ENCODE results near the gene C9orf72. TPM values are rescaled to one million over a fixed set of nuclear protein-coding genes. Genes with fewer than 3 reads are reported as not detected.

The C9orf72 gene, protein sequence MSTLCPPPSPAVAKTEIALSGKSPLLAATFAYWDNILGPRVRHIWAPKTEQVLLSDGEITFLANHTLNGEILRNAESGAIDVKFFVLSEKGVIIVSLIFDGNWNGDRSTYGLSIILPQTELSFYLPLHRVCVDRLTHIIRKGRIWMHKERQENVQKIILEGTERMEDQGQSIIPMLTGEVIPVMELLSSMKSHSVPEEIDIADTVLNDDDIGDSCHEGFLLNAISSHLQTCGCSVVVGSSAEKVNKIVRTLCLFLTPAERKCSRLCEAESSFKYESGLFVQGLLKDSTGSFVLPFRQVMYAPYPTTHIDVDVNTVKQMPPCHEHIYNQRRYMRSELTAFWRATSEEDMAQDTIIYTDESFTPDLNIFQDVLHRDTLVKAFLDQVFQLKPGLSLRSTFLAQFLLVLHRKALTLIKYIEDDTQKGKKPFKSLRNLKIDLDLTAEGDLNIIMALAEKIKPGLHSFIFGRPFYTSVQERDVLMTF
- polyA plus RNA-seq (2011; rRNA removed) (10.7 and 16.4 TPM in 2 replicates), polyA plus RNA-seq (2017; fragmentation: RNase III; extraction: RNeasy Plus Mini Kit Qiagen cat#74134 plus additional on column Dnase treatment) (3.0 to 4.1 TPM (median 4.0 TPM) in 3 replicates), polyA minus RNA-seq (2011; rRNA and poly(A)+ RNA removed) (4.2 and 5.1 TPM in 2 replicates)
- 1.5 and 1.9 TPM in 2 replicates for polyA plus RNA-seq (2012; cell fraction: cytosol; rRNA removed)
- 1.7 and 2.9 TPM in 2 replicates for polyA plus RNA-seq (2012; cell fraction: nucleus; rRNA removed)

DNA sequence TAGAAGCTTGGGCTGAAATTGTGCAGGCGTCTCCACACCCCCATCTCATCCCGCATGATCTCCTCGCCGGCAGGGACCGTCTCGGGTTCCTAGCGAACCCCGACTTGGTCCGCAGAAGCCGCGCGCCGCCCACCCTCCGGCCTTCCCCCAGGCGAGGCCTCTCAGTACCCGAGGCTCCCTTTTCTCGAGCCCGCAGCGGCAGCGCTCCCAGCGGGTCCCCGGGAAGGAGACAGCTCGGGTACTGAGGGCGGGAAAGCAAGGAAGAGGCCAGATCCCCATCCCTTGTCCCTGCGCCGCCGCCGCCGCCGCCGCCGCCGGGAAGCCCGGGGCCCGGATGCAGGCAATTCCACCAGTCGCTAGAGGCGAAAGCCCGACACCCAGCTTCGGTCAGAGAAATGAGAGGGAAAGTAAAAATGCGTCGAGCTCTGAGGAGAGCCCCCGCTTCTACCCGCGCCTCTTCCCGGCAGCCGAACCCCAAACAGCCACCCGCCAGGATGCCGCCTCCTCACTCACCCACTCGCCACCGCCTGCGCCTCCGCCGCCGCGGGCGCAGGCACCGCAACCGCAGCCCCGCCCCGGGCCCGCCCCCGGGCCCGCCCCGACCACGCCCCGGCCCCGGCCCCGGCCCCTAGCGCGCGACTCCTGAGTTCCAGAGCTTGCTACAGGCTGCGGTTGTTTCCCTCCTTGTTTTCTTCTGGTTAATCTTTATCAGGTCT lies at the start of gene C9orf72:
Gene C9orf72, minus strand, starts transcription at position 564 of the 716 bp plus-strand sequence. CDS start 6,361 bp downstream, outside the sequence.
- Histone ChIP-seq H3K4me1 (peaks cover 9% of the 10 kb centered on the region; the same call in 1 of the 3 replicates), H3K27ac (peak within 1 kb of the TSS; percentile 67 to 89), H3K4me3 (peak within 1 kb of the TSS; percentile 75), H3K9me3 (no peaks in the 10 kb centered on the region), H3K4me2 (peak within 1 kb of the TSS; percentile 85)
- WGBS (ENCODE audit: missing lambda C conversion rate), result under 1% methylated on average over 22 of the region's 72 CpGs
- peak in 1 of 2 experiments; percentile 67 for DNase-seq (ENCODE audit: low read depth in 1 of 2, low spot score in 1 of 2)
- ATAC-seq, result peak; percentile 91 to 93
- TF ChIP-seq ESRRA (IDR thresholded peaks at IDR 0.05; ENCODE audit: borderline replicate concordance, low read length) (no peak), JUN (IDR thresholded peaks at IDR 0.05) (peak in 1 of 2 experiments; percentile 22; a peak in 1 of 5 replicates), KDM5A (IDR thresholded peaks at IDR 0.05) (no peak), FOSL2 (IDR thresholded peaks at IDR 0.05) (no peak), FOSL2 (CRISPR knock-in tag; IDR thresholded peaks at IDR 0.05) (no peak), POLR2A (IDR thresholded peaks at IDR 0.05; ENCODE audit: low read length) (peak; percentile 73), PHF8 (IDR thresholded peaks at IDR 0.05; ENCODE audit: borderline replicate concordance, low read depth) (peak; percentile 78; the same call in 1 of the 2 replicates)
- TF ChIP-seq, protein P1, sequence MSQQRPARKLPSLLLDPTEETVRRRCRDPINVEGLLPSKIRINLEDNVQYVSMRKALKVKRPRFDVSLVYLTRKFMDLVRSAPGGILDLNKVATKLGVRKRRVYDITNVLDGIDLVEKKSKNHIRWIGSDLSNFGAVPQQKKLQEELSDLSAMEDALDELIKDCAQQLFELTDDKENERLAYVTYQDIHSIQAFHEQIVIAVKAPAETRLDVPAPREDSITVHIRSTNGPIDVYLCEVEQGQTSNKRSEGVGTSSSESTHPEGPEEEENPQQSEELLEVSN (IDR thresholded peaks at IDR 0.05; ENCODE audit: borderline replicate concordance, low read depth), result peak; percentile 55
- ChIA-PET POLR2A (interaction anchor here (0.6 to 1.3 kb wide), 4 partner anchors 11 to 240 kb away, joined by 3 to 6 read pairs (median 3); no protein-coding TSS in a partner anchor), CTCF (no interaction called here)
- no peak for FAIRE-seq

DNA sequence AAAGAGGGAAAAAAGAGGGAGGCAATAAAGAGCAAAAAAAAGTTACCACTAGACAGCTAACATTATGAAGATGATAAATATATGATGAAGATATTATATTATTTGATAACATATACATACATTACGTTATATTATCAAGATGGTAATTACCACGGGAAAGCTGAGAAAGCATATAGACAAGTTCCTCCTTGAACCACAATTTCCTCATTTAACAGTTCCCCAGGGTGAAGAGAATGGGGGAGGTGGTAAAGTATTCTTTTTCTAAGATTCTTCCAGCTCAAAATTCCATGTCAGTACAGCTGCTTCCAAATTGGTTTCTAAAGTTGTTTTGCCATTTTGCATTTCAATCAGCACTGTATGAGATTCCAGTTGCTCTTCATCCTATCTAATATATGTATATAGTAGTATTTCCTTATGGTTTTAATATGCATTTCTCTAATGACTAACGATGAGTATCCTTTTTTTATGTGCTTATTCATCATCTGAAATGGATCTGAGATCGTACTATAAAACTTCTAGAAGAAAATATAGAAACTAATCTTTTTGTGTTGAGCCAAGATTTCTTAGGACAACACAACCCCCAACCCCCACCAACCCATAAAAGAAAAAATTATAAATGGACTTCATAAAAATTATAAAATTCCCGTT lies 49.5 kb upstream of the C9orf72 start:
- TF ChIP-seq HOXB5 (CRISPR knock-in tag; IDR thresholded peaks at IDR 0.05), result no peak
- TF ChIP-seq, protein P2, sequence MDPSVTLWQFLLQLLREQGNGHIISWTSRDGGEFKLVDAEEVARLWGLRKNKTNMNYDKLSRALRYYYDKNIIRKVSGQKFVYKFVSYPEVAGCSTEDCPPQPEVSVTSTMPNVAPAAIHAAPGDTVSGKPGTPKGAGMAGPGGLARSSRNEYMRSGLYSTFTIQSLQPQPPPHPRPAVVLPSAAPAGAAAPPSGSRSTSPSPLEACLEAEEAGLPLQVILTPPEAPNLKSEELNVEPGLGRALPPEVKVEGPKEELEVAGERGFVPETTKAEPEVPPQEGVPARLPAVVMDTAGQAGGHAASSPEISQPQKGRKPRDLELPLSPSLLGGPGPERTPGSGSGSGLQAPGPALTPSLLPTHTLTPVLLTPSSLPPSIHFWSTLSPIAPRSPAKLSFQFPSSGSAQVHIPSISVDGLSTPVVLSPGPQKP (IDR thresholded peaks at IDR 0.05; ENCODE audit: low read depth, low read length), result no peak
- TF ChIP-seq FOSB (CRISPR knock-in tag; IDR thresholded peaks at IDR 0.05), result no peak
- no peak for TF ChIP-seq JUN (IDR thresholded peaks at IDR 0.05)
- no peak for TF ChIP-seq MYC (IDR thresholded peaks at IDR 0.05; ENCODE audit: borderline replicate concordance, low read length)
- TF ChIP-seq HDAC2 (IDR thresholded peaks at IDR 0.05), result no peak
- no peak for TF ChIP-seq POLR2AphosphoS2 (conservative IDR thresholded peaks at IDR 0.05; ENCODE audit: low read length)
- H3K9me3 ChIP-seq, result no peaks in the 10 kb centered on the region
- H3K4me3 ChIP-seq, result no peak overlapping the region
- DNase-seq (ENCODE audit: low read depth in 1 of 2, low spot score in 1 of 2) (no peak), FAIRE-seq (no peak), ATAC-seq (no peak)
- ChIA-PET CTCF (no interaction called here), POLR2A (no interaction called here)
- WGBS (ENCODE audit: missing lambda C conversion rate), result 15% methylated on average over 5 of the region's 5 CpGs
- H3K4me1 ChIP-seq, result peaks cover 11% of the 10 kb centered on the region; the same call in 2 of the 3 replicates
- no peak overlapping the region for H3K27ac ChIP-seq
- H3K4me2 ChIP-seq, result no peak overlapping the region

GRCh38 chr9:27619743-27620142 lies 46.5 kb upstream of the C9orf72 start:
- H3K9me3 ChIP-seq, result no peaks in the 10 kb centered on the region
- TF ChIP-seq EP300 (IDR thresholded peaks at IDR 0.05) (no peak), CHD2 (IDR thresholded peaks at IDR 0.05; ENCODE audit: low read length, partially characterized antibody) (no peak), MAZ (IDR thresholded peaks at IDR 0.05; ENCODE audit: borderline replicate concordance, low read depth, low read length) (no peak), CHD4 (IDR thresholded peaks at IDR 0.05; ENCODE audit: borderline replicate concordance) (no peak), HMGXB4 (CRISPR knock-in tag; IDR thresholded peaks at IDR 0.05; ENCODE audit: borderline replicate concordance) (no peak), JUN (IDR thresholded peaks at IDR 0.05) (no peak), FOSB (CRISPR knock-in tag; IDR thresholded peaks at IDR 0.05) (no peak), ZNF302 (CRISPR knock-in tag; IDR thresholded peaks at IDR 0.05) (no peak), TFCP2L1 (CRISPR knock-in tag; IDR thresholded peaks at IDR 0.05) (no peak), SMC3 (IDR thresholded peaks at IDR 0.05) (no peak), CBX8 (IDR thresholded peaks at IDR 0.05) (no peak)
- TF ChIP-seq, protein P3, sequence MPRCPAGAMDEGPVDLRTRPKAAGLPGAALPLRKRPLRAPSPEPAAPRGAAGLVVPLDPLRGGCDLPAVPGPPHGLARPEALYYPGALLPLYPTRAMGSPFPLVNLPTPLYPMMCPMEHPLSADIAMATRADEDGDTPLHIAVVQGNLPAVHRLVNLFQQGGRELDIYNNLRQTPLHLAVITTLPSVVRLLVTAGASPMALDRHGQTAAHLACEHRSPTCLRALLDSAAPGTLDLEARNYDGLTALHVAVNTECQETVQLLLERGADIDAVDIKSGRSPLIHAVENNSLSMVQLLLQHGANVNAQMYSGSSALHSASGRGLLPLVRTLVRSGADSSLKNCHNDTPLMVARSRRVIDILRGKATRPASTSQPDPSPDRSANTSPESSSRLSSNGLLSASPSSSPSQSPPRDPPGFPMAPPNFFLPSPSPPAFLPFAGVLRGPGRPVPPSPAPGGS (IDR thresholded peaks at IDR 0.05), result no peak
- TF ChIP-seq, protein P2 (IDR thresholded peaks at IDR 0.05; ENCODE audit: low read depth, low read length), result no peak
- no peak overlapping the region for H3K4me2 ChIP-seq
- no peak overlapping the region for H3K4me3 ChIP-seq
- WGBS (ENCODE audit: missing lambda C conversion rate), result 48% methylated on average over 6 of the region's 6 CpGs
- FAIRE-seq, result no peak
- ChIA-PET CTCF (interaction anchor here (0.8 kb wide), 1 partner anchor 48 kb away, joined by 3 read pairs; no protein-coding TSS in a partner anchor), POLR2A (no interaction called here)
- no peak overlapping the region for H3K27ac ChIP-seq
- H3K4me1 ChIP-seq, result no peaks in the 10 kb centered on the region
- ATAC-seq, result no peak
- no peak for DNase-seq (ENCODE audit: low read depth in 1 of 2, low spot score in 1 of 2)

Data from A549 (cell line).